GM12865 (cell line): Measurements from ENCODE around the gene VWA5B1.

ENCODE experiments used
- DNase-seq: peaks from one replicate; pipeline ENCODE4 v3.0.0; 2010; ENCODE audit warnings: low read depth
- H3K4me3 ChIP-seq: 2 replicates; pipeline ENCODE4 v1.5.1; 2011; ENCODE audit warnings: mild to moderate bottlenecking, low read depth, low read length, control low read depth
- TF ChIP-seq, protein P1 (sequence below): IDR thresholded peaks from 2 replicates; pipeline ENCODE4 v1.5.1; 2011; ENCODE audit warnings: low read length, control low read depth, low read depth, inconsistent platforms; ENCODE audit not compliant: insufficient read depth; ENCODE audit errors: missing control alignments

The VWA5B1 gene

GRCh38 chr1:20312818-20313217 is 22.1 kb downstream of the VWA5B1 start:
- no peak for DNase-seq
- TF ChIP-seq, protein P1, sequence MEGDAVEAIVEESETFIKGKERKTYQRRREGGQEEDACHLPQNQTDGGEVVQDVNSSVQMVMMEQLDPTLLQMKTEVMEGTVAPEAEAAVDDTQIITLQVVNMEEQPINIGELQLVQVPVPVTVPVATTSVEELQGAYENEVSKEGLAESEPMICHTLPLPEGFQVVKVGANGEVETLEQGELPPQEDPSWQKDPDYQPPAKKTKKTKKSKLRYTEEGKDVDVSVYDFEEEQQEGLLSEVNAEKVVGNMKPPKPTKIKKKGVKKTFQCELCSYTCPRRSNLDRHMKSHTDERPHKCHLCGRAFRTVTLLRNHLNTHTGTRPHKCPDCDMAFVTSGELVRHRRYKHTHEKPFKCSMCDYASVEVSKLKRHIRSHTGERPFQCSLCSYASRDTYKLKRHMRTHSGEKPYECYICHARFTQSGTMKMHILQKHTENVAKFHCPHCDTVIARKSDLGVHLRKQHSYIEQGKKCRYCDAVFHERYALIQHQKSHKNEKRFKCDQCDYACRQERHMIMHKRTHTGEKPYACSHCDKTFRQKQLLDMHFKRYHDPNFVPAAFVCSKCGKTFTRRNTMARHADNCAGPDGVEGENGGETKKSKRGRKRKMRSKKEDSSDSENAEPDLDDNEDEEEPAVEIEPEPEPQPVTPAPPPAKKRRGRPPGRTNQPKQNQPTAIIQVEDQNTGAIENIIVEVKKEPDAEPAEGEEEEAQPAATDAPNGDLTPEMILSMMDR: no peak
- no peak overlapping the region for H3K4me3 ChIP-seq

GRCh38 chr1:20317471-20317870 is 26.8 kb downstream of the VWA5B1 start:
- no peak for DNase-seq
- TF ChIP-seq, protein P1: no peak

DNA sequence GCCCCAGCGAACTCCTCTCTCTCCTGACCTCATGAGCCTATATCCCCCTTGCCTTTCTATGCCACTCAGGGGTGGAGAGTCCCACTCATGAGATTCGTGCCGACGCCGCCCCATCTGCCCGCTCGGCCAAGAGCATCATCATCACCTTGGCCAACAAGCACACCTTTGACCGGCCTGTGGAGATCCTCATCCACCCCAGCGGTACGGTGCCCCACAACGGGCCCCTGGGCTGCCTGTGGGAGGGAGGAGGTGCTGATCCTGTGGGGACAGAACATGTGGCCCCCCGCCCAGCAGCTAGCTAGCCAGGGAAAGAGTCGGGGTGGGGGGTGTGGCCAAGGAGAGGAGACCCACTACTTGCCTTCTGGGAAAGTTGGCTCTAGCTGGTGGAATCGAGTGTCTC is 27.8 kb downstream of the VWA5B1 start:
- TF ChIP-seq, protein P1: no peak
- no peak overlapping the region for H3K4me3 ChIP-seq
- no peak for DNase-seq

More at GRCh38 chr1:20317471-20317870, 26.8 kb downstream of the VWA5B1 start:
- no peak overlapping the region for H3K4me3 ChIP-seq

DNA sequence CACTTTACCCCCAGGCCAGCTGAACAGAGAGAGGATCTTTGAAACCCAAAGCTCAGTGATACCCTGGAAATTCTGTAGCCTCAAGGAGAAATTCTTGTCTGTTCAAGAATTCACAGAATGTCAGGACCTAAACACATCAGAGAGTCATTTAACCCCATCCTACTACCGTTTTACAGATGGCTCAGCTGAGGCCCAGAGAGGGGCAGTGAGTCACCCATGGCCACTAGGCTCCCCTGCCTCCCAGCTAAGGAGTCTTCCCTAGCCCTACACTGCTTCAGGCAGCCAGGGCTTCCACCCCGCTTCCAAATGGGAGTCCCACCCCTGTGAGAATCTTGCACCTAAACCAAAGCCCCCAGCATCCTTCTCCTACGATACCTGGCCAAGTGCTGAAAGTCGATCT is 28.3 kb downstream of the VWA5B1 start:
- H3K4me3 ChIP-seq: no peak overlapping the region
- no peak for DNase-seq
- TF ChIP-seq, protein P1: no peak

GRCh38 chr1:20319456-20320220 is 29.0 kb downstream of the VWA5B1 start:
- no peak for DNase-seq
- TF ChIP-seq, protein P1: no peak

GRCh38 chr1:20320704-20321103 is 30.0 kb downstream of the VWA5B1 start:
- TF ChIP-seq, protein P1: no peak
- DNase-seq: no peak
- H3K4me3 ChIP-seq: no peak overlapping the region

More at GRCh38 chr1:20319456-20320220, 29.0 kb downstream of the VWA5B1 start:
- no peak overlapping the region for H3K4me3 ChIP-seq

DNA sequence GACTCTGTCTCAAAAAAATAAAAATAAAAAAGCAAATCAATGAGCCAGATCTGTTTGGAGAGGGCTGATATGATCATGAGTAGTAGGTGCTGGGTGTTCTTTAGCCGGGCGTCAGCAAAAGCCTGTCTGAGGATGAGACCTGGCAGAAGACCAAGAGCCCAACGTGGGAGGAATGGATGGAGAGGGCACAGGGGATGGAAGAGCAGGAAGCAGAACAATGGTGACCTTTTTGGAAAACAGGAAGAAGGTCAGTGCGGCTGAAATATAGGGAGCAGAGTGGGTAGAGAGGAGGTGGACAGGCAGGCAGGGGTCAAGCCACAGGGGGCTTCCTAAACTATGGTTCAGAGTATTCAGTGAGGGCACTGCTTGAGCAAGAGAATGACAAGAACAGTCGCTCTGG is 30.9 kb downstream of the VWA5B1 start:
- DNase-seq: no peak
- H3K4me3 ChIP-seq: no peak overlapping the region
- TF ChIP-seq, protein P1: no peak
